Measurements from ENCODE around the gene MICALL1.
"Not testable (repeated sequence)": the region's sequence is repeated elsewhere in the genome, so short reads cannot be mapped to it uniquely, and the experiment has no call there.

MICALL1 gene

DNA sequence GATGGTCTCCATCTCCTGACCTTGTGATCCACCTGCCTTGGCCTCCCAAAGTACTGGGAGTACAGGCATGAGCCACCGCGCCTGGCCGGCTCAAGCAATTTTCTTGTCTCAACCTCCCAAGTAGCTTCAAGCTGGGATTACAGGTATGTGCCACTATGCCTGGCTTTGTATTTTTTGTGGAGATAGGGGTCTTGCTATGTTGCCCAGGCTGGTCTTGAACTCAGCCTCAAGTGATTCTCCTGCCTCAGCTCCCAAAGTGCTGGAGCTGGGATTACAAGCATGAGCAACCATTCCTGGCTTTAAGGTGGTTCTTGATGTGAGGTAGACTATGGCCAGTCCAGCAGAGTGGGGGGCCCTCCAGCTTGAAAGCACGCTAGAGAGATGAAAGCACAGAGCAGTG lies 55.0 kb downstream of the MICALL1 start:
- no peak for DNase-seq

DNA sequence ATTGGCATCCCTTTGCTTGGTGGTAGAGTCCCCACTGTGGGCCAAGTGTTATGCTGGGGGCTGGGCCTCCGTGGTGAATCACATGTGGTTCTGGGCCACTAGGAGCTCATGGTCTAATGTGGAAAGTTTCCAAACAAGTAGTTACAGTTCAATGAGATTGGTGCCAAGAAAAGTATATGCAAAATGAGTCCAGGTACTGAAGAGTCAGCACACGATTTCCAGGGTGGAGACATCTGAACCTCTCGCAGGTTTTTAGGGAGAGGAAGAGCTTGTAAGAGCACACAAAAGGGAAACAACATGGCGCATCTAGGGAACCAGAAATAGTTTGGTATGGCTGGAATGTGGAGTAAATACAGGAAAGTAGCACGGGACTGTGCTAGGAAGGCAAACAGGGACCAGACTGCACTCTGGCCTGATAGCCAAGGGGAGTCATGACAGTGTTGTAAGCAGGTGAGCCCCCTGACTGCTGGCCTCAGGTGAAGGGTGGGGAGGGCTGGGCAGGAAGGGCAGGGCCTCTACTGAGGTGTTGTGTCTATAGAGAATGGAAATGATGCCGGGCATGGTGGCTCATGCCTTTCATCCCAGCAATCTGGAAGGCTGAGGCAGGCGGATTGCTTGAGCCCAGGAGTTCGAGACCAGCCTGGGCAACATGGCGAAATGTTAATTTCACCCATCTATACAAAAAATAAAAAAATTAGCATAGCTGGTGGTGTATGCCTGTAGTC lies 60.0 kb downstream of the MICALL1 start:
- peak; percentile 24 for DNase-seq

DNA sequence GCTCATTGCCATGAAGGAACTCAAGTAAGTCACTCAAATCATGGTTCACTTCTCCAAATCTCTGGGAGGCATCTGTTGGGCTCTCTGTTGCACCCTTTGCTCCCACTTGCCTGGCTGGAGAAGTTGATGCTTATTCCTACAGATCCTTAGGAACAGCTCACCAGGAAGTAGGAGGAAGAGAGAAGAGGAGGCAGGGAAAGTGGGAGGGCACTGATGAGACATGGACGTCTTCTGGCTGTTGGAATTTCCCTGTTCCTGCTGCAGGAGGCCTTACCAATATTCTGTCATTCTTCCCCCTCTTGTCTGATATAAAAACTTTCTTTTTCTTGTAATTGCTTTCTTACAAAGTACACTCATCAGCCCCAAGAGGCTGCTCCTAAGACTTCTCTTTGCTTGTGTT lies 61.0 kb downstream of the MICALL1 start:
- DNase-seq, result no peak

DNA sequence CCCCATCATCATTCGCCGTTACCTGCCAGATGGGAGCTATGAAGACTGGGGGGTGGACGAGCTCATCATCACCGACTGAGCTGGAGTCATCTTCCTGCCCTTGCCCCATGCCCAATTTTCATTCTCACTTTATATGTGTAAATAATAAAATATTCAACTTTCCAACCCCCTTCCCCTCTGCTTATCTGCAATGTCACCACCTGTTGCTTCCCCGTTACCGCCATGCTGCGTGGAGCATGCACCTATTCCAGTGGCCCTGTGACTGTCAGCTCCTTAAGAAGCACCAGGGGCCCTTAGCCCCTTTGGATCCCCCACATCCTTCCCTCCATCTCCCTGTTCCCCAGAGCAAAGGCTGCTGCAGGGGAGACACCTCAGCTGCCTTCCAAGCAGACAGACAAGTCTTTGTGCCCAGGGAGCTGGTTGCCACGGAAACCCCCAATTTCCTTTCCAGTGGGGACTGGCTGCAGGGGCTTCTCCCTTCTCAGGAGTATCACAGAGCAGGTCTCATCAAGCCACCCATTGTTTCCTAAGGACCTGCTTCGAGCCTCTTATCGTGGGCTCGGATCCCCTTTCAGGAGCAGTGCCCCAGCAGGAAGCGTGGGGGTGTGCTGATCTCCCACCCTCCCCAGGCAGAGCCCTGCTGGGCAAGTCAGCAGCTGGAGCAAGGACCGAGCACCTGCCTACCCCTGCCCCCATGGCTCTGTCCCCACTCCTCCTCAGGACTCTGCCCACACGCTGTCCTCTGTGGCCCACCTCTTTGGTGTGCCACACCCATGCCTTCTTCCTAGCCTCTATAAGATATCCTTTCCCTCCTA lies 61.7 kb downstream of the MICALL1 start:
- no peak for DNase-seq

DNA sequence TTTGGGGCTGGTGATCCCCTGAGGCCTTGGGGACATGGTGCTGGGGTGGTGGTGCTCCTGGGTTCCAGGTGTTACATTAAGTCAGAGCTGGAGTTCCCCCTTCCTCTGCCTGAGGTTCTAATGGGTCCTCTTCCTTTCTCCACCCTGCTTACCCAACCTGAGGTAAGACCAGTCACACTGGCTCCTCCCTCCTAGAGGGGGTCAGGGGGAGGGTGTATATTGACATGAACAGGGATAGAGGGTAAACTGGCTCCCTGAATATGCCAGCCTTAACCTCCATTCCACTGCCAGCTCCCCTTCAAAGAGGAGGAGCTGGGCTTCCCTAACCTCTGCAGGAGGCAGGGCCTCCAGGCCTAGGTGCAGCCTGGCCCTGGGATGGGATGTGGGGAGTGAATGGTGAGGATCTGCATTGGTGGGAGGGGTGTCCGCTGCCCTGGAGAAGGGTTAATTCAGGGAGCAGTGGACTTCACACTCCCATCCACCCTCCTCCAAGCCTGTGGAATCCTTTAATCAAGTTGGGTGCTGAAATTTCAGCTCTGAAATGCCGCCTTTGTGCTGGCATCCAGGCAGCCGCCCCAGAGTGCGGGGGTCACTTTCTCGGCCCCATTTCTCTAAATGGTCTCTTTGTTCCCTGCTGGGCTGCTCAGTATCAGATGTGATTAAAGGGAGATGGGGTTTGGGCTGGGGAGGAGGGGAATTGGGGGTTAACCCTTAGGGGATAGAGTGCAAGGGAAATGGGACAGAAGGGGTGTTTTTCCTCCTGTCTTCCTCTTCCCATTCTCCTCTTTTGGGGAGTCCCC lies 62.6 kb downstream of the MICALL1 start:
- DNase-seq, result no peak

DNA sequence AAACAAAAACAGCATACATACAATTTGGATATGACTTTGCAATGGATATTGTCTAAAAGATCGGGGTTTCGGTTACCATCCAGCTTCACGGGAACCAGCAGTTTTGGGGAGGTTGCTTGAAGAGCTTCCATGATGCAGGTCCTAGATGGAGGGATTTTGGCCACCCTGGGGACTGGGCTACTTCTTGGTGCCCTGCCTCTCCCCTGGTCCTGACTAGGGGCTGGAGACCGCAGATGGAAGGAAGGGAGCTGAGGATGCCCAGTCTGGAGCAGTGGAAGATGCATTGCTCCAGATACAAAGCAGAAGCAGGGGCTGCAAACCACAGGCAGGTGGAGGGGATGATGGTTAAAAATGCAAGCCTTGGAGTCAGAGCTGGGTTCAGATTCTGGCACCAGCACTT lies 64.8 kb downstream of the MICALL1 start:
- DNase-seq, result no peak

DNA sequence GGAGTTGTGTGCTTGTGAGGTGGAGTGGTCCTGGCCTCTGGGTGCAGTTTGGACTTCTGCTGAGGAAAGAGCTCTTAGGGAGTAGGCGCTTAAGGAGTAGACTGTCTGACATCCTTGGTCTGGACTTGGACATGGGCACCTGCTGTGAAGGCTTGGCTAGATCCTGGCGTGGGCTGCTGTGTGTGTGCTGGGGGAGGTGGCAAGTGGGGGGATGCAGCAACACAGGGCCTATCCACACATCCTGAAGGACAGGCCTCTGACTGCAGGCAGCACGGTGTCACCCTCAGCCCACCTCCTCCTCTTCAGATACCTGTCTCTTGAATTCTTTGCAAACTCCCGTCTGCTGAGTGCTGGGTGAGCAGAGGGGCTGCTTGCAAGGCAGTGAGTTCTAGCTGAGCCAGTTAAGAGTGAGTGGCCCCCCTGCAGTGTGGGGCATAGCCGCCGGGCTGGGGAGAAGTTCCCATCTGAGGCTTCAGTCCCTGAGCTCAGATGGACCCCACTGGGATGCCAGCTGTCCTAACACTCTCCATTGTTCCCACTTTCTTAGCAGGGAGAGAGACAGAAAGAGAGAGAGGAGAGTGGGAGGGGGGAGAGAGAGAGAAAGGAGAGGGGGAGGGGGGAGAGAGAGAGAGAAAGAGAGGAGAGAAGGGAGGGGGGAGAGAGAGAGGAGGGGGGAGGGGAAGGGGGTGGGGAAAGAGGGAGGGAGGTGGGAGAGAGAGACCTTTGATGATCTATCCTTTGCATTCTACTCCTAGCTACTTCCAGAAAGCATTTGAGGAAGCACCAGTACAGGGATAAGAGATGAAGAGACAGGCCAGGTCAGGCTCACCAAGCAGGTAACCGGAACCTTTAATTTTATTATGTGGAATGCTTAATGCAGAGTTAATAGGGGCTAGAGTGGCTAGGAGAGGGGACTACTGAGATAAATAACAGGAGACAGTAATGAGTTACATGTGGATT lies 65.7 kb downstream of the MICALL1 start:
- no peak for DNase-seq

DNA sequence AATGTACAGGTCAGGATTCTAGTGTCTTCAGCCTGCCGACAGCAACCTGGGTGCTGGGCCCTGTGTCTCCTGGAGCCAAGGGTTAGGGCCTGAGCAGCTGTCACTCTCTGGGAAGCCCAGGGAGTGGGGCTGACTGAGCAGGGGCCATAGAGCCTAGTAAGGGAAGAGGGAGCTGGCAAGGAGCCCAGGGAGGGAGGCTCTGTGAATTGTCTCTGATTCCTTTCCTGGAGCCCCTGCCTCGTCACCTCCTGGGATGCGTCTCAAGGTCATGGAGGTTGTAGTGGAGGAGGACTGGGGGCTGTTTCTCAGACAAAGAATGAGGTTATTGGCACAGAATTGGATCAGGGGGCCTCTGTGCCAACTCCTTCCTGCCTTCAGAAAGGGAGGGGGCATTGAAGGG lies 66.4 kb downstream of the MICALL1 start:
- DNase-seq, result no peak

DNA sequence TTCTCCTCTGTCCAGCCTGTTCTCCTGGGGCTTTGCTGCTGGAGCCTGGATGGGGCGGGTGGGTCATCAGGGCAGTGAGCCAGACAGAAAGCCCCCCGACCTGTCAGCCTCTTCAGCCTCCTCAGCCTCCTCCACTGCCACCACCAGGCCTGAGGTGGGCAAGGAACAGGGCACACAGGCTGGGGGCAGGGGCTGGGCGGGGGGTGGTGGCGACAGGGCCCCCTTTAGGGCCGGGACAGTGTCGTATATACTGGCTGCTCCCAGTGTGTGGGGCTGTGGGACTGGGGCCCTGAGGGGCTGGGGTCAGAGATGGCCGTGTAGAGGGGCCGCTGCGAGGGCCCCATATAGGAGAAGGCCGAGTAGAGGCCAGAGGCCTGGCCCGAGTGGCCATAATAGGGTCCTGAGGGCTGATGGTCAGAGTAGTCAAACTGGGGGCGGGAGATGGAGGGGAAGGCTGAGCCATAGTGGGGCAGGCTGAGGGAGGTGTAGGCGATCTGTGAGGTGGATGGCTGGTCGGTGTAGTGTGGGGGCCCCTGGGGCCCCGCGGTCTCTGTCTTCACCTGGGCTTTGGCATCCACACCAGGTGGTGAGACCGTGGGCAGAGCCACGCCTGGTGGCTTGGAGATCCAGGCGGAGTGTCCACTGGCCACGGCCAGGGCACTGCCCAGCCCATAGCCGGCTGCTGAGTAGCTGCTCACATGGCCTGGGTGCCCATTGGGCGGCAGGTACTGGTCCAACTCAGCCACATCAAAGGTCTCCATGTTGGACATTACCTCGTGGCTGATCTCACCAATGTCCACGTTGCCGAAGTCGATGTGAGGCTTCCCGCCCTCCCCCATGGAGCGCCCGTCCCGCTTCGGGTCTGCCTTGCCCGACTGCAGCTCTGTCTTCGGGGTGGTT lies 67.4 kb downstream of the MICALL1 start:
- no peak for DNase-seq

DNA sequence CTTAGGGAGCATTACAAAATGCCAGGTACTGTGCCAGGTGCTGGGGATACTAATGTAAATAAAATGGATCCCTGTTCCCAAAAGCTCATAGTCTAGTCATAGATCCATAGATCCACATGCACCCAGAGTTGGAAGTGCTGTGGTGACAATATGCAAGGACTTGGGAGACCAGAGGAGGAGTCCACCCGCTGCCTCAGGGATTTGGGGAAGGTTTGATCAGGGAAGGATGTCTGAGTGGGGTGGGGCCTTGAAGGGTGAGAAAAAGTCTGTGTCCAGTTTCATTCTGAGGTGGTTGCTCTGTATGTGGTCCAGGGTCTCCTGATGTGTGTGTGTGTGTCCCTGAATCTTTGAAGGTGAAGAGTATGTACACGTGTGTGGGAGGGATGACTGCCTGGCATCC lies 69.1 kb downstream of the MICALL1 start:
- DNase-seq, result no peak

DNA sequence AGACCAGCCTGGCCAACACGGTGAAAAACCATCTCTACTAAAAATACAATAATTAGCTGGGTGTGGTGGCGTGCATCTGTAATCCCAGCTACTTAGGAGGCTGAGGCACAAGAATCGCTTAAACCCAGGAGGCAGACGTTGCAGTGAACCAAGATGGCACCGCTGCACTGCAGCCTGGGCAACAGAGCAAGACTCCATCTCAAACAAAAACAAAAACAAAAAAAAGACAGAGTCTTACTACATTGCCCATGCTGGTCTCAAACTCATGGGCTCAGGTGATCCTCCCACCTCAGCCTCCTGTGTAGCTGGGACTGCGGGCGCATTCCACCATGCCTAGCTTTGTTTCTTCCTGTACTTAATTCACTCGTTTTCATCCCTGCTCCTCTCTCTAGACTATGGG lies 69.9 kb downstream of the MICALL1 start:
- DNase-seq, result not testable (repeated sequence)

DNA sequence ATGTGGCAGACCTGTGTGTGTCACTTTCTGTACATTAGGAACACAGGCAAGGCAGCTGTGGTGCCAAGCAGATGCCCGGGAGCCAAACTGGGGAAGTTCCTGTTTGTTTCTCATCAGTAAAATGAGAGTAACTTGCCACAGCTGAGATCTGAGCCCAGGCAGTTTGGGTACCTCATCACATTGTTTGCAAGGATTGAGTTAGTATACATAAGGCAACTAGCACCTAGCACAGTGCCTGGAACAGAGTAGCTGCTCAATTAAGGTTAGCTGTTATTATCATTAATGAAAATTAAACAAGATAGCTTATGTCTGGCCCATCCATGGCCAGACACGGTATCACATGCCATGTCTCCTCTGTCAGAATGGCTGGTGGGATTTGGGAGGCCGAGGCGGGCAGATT lies 70.5 kb downstream of the MICALL1 start:
- DNase-seq, result no peak

DNA sequence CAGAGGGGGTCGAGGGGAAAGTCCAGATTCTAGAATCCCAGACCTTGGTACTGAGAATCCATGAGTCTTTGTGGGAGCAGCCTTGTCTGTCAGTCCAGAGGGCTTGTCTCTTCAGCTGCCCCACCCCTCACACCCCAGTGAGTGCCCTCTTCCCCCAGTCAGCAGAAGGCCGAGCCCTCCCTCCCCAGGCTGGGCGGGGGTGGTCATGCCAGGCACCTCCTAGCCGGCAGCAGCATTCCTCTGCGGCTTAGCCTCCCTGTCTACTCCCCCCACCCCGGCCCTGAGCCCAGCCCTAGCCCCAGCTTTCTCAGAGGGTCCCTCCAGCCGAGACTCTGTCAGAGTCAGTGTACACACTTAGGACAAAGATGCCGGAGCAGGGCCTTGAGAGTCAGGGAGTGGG lies 73.7 kb downstream of the MICALL1 start:
- no peak for DNase-seq

DNA sequence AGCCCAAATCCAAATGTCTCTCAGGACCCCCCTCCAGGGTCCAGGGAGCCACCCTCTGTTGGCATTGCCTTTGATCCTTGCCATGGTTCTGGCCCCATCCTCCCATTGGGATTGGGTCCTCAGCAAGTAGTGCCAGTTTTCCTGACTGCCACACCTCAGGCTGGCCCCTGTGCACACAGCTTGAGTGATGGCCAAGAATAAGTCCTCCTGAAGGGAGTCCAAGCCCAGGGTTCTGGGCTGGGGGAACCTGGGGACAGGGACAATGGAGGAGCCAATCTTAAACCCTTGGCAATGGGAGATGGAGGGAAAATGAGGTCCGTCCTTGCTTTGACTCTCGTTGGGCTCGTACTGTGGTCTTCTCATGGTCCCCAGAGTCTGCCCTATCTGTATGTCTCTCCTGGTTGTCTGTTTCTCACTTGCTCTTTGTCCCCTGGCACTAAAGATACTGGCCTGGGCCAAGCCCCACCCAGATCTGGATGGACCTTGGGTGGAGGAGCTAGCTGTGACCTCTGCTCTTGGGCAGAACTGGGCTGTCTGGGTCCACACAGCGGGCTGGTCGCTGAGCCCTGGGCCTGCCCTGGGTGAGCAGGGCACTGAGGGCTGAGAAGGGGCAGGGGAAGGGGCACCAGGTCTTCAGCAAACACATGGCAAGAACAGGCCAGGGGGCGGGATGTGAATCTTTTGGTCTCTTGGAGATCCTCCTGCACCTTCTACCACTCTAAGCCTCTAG lies 75.3 kb downstream of the MICALL1 start:
- no peak for DNase-seq

DNA sequence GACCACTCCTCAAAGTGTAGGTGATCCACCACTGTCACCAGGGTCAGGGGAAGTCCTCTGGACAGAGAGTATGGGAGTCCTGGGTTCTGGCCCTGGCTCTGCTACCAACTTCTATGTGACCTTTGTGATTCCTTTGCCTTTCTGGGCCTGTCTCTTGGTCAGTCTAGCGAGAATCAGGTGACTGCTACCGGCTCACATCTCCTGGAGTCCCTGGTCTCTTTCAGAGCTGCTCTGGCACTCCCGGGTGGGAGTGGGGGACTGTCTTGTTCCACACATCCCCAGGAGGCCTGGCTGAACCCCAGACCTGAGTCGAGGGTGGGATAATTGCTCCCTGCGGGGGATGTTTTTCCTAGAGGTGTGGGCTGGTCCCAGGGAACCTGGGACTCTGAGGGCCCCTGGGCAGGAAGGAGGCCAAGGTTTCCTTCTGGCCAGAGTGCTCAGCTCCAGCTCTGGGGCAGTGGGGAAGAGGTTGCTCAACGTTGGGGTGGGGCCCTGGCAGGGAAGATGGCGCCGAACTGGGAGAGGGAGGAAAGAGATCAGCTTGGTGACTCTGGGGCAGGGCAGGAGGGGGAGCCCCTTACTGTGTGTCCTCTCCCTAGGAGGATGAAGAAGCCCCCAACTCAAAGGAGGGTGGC lies 76.2 kb downstream of the MICALL1 start:
- DNase-seq, result no peak

DNA sequence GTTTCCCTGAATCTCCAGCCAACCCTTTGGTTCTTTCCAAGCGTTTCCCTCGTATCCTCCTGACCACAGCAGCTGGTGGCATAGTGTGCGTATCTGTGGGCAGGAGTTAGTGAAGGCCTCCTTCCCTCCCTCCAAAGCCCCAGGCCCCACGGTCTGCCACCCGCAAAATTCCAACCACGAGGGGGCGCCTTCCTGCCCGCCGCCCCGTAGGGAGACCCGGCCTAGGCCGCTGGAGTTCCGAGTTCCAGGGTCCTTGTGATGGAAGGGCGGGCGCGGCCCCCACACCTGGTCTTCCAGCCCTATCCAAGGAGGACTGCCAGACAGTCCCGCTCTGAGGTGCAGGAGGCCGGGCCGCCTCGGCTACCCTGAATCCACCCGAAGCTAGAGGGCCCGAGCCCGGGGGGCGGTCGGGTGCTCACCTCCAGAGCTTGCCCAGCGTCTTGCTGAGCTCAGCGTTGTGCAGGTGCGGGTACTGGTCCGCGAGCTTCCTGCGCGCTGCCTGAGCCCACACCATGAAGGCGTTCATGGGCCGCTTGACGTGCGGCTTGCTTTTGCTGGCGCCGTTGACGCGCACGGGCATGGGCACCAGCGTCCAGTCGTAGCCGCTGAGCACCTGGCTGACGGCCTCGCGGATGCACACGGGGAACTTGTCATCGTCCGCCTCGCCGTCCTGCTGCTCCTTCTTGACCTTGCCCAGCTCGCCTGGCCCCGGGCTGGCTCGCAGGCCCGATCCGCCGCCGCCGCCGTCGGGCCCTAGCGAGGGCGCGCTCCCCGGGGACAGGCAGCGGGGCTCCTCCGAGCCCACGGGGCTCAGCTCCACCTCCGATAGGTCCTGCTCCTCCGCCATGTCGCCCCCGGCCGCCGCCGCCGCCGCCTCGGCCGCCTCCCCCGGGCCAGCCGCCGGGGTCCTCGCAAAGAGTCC lies 77.1 kb downstream of the MICALL1 start:
- no peak for DNase-seq

DNA sequence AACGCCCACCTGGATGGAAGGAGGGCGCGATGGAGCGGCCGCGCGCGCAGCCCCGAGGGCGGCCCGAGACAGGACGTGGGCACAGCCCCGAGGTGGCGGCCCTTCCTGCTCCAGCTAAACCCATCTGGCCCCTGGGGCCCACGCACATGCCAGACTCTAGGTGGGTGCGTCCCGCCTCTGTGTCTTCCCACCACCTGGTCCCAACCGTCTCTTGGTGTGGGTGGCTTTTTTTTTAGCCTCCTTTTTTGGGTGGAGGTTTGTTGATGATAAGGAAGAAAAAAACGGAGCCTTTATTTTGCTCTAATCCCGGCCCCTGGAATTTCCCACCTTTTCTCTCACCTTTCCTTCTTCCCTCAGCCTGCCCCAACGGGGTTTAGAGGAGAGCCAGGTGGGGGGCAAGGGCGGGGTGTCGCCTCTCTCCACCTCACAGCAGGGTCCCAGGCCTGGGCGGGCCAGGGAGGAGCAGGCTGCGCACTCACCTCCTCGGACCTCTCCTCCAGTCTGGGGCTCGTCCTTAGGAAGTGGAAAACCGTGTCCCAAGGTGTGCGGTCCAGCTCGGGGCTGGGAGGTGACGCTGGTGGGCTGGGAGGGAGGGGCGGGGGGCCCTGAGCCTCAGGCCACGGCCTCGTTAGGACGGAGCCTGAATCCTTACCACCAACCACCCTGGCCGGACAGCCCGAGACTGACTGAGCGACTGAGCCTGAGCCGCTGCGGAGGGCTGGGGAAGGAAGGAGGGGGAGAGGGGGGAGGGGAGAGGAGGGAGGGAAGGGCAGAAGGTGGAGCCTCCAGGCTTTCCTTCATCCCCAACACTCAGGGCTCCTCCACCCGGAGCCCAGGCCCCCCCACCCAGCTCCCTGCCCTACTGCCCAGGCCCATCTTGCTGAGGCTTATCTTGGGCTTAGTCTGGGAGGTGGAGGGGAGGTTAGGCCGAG lies 78.0 kb downstream of the MICALL1 start, which contains the start of gene SOX10:
Gene SOX10, minus strand, starts transcription at position 696 of the 932 bp plus-strand sequence. CDS start 771 bp downstream, outside the sequence.
- DNase-seq, result no peak

Data from EL (cell line).